AG10803 (cell line): ENCODE results near the gene CDH12.

ENCODE experiments used
- DNase-seq: peaks from one replicate; pipeline ENCODE4 v3.0.0; 2010; ENCODE audit warnings: low read depth
- H3K4me3 ChIP-seq: 2 replicates; pipeline ENCODE4 v1.5.1; 2011; ENCODE audit warnings: mild to moderate bottlenecking, low read length, control low read depth
- CTCF ChIP-seq: conservative IDR thresholded peaks from 2 replicates; pipeline ENCODE4 v1.5.1; 2011; ENCODE audit warnings: mild to moderate bottlenecking, low read length, control low read depth, inconsistent platforms

The CDH12 gene

GRCh38 chr5:21701317-21701716, 1151.8 kb downstream of the CDH12 start:
- no peak overlapping the region for H3K4me3 ChIP-seq
- TF ChIP-seq CTCF = no peak
- no peak for DNase-seq
